AG04449 (cell line): ENCODE data around the gene EFL1.

Source experiments
- CTCF ChIA-PET: fragments of 350-600 bp; formaldehyde crosslinking; extraction: SDS; loops from one replicate; lab custom pipeline; 2021; ENCODE audit warnings: antibody characterized with exemption; lab: Yijun Ruan, JAX
- POLR2A ChIA-PET: fragments of 400-600, 350-600 bp; formaldehyde crosslinking; extraction: SDS; loops from one replicate; lab custom pipeline; 2020; ENCODE audit warnings: antibody characterized with exemption, inconsistent platforms; lab: Yijun Ruan, JAX
- DNase-seq: peaks from one replicate; pipeline ENCODE4 v3.0.0-alpha.2; 2010; ENCODE audit warnings: low read depth, low spot score
- H3K4me3 ChIP-seq: 2 replicates; pipeline ENCODE4 v1.5.1; 2011; ENCODE audit warnings: low read depth, mild to moderate bottlenecking, control low read depth, low read length
- TF ChIP-seq, protein P1 (sequence below): IDR thresholded peaks from one replicate; pipeline ENCODE4 v1.5.1; 2011; ENCODE audit warnings: mild to moderate bottlenecking, moderate library complexity, low read length, control low read depth, inconsistent platforms; ENCODE audit not compliant: insufficient read depth; ENCODE audit errors: missing control alignments

EFL1 gene

DNA sequence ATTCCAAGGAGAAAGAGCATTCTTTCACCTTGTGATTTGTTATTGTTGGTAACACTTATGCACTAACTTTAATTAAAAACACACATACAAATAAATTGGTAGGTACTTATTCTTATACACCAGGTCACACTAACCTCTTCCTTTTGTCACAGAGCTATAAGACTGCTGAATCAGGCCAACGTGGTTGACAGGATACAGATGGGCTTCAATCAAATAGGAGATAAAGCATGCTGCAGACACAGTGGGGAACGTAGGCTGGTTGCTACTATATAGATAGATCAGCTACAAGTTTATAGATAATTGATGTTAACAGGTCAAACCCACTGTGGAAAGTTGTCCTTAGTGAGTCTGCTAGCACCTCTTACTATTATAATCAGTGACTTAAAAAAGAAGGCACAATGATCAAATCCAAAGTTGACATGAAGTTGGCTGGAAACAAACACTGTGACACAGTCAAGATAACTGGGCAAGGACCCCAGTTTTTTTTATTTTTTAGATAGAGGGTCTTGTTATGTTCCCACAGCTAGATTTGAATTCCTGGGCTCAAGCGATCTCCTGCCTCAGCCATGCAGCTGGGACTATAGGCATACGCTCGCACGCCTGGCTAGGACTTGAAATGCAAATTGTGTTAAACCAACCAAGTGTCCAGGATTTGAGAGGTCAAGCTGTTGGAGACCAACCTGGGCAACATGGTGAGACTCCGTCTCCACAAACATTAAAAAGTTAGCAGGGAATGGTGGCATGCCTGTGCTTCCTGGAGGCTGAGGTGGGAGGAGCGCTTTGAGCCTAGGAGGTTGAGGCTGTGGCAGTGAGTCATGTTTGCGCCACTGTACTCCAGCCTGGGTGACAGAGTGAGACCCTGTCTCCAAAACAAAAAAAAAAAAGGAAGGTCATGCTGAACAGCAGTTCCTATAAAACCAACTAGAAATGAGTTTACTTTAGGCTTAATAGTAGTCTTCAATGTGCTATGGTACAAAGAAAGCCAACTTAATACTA lies 118.8 kb downstream of the EFL1 start:
- CTCF ChIA-PET = interaction anchor here (0.9 to 1.7 kb wide), 10 partner anchors 10 to 64 kb away, joined by 3 to 8 read pairs (median 4); no protein-coding TSS in a partner anchor
- H3K4me3 ChIP-seq = no peak overlapping the region
- TF ChIP-seq, protein P1, sequence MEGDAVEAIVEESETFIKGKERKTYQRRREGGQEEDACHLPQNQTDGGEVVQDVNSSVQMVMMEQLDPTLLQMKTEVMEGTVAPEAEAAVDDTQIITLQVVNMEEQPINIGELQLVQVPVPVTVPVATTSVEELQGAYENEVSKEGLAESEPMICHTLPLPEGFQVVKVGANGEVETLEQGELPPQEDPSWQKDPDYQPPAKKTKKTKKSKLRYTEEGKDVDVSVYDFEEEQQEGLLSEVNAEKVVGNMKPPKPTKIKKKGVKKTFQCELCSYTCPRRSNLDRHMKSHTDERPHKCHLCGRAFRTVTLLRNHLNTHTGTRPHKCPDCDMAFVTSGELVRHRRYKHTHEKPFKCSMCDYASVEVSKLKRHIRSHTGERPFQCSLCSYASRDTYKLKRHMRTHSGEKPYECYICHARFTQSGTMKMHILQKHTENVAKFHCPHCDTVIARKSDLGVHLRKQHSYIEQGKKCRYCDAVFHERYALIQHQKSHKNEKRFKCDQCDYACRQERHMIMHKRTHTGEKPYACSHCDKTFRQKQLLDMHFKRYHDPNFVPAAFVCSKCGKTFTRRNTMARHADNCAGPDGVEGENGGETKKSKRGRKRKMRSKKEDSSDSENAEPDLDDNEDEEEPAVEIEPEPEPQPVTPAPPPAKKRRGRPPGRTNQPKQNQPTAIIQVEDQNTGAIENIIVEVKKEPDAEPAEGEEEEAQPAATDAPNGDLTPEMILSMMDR = no peak
- no peak for DNase-seq
- POLR2A ChIA-PET = no interaction called here

DNA sequence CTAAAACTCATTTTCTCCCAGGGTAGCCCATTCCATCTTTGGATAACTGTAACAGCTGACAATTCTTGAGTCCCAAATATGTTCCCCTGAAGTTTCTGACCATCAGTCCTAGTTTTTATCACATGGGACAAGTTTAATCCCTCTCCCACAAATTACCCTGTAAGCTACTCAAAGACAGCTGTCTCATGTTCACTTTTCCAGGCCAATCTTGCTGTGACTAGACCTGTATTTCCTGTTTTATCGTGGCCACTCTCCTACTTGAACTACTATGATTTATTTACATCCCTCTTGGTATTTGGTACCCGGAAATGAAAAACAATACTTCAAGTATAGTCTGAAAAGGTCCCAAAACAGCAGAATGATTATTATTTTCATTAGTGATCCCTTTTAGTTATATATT lies 121.6 kb downstream of the EFL1 start:
- POLR2A ChIA-PET = no interaction called here
- no peak overlapping the region for H3K4me3 ChIP-seq
- DNase-seq = no peak
- CTCF ChIA-PET = interaction anchor here (1.2 to 10.1 kb wide), 16 partner anchors 8 to 731 kb away, joined by 3 to 93 read pairs (median 6); no protein-coding TSS in a partner anchor
- TF ChIP-seq, protein P1 = no peak

DNA sequence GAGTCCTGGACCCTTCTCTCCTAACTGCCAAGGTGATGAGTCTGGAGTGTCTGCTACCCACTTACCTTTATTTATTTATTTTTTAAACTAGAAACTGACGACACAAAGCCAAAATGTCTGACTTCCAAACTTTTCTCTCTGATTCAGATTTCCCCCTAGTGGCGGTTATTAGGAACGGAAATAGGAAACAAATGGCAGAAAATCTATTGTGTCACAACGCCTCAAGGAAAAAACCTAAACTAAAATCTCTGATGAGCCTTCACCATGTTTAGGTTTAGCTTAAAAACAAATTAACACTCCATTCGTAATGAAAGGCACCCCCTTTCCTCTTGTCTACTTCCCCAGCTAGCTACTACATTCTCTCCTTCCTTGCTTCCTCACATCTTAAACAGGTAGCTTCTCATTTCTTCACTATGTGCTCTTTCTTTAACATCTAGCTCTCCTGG lies 122.7 kb downstream of the EFL1 start:
- TF ChIP-seq, protein P1 = peak; percentile 48
- ChIA-PET CTCF (interaction anchor here (0.7 to 10.1 kb wide), 25 partner anchors 8 to 730 kb away, joined by 3 to 93 read pairs (median 6); no protein-coding TSS in a partner anchor), POLR2A (no interaction called here)
- H3K4me3 ChIP-seq = no peak overlapping the region
- DNase-seq = no peak

DNA sequence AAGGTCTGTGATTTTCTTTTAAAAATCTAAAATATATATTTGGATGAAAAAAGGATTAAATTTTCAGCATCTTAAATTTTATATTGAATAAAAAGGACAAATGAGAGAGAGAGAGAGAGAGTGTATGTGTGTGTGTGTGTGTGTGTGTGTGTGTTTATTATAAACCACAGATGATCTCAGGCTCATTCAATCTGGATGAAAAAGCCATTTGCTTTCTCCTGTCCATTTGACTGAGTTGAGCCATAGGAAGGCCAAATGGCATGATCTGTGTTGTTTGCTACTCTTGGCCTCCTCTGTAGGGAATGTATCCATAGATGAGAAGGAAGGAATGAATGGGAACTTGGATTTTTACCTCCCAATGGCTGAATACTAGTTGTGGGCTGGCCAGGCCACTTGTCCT lies 124.2 kb downstream of the EFL1 start:
- ChIA-PET CTCF (interaction anchor here (0.7 to 10.1 kb wide), 5 partner anchors 8 to 1636 kb away, joined by 3 to 93 read pairs (median 4); no protein-coding TSS in a partner anchor), POLR2A (no interaction called here)
- DNase-seq = no peak

DNA sequence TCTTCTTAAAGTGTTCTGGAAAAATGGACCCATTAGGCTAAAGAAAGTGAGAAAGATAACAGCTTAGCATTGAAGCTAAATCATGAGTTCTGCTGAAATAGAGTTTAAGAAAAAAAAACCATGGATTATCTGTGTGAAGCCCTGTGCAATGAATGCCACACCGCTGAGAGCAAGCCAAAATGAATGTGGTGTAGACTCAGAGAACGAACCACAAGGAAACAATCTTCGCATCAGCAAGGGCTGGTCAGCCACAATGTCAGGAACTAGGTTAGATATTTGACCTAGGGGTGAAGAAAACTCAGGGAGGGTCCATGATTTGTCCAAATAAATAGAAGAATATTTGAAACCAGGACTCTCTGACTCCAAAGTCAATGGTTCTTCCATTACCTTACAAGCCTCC lies 125.3 kb downstream of the EFL1 start:
- ChIA-PET CTCF (interaction anchor here (10.1 kb wide), 1 partner anchor 27 kb away, joined by 93 read pairs; no protein-coding TSS in a partner anchor), POLR2A (interaction anchor here (1.4 kb wide), 1 partner anchor 10 kb away, joined by 3 read pairs; no protein-coding TSS in a partner anchor)
- DNase-seq = no peak
- no peak overlapping the region for H3K4me3 ChIP-seq
- TF ChIP-seq, protein P1 = no peak

More for the DNA sequence above, 124.2 kb downstream of the EFL1 start:
- TF ChIP-seq, protein P1 = no peak
- H3K4me3 ChIP-seq = no peak overlapping the region
